Activated CD4-positive, alpha-beta T cell treated with anti-CD3 and anti-CD28 coated beads for 36 hours (primary cell): ENCODE measurements around the gene ERBB2. TPM values are rescaled to one million over a fixed set of nuclear protein-coding genes. Genes with fewer than 3 reads are reported as not detected.
"Not testable (repeated sequence)": the region's sequence is repeated elsewhere in the genome, so short reads cannot be mapped to it uniquely, and the experiment has no call there.

Source experiments
- ATAC-seq: fragments of 200-7000 bp; cut with Tn5 transposase; one replicate; pipeline ENCODE4 v1.10.0; 2021; ENCODE audit warnings: mild to moderate bottlenecking, moderate library complexity
- CTCF ChIA-PET: fragments of 350-600 bp; sonication (Branson Sonifier 250); formaldehyde crosslinking; loops from one replicate; lab custom pipeline; 2021; ENCODE audit warnings: antibody characterized with exemption; lab: Charles Lee
- POLR2A ChIA-PET: fragments of 350-600 bp; sonication (Branson Sonifier 250); formaldehyde crosslinking; loops from one replicate; lab custom pipeline; 2021; ENCODE audit warnings: antibody characterized with exemption, inconsistent platforms; lab: Charles Lee
- DNase-seq: peaks from one replicate; pipeline ENCODE4 v3.0.0-alpha.2; 2020
- H3K27ac Mint-ChIP-seq: one replicate; pipeline ENCODE4 v1.8.0; 2021; ENCODE audit warnings: mixed read lengths
- H3K27me3 Mint-ChIP-seq: one replicate; pipeline ENCODE4 v1.8.0; 2021; ENCODE audit warnings: mixed read lengths
- H3K36me3 Mint-ChIP-seq: one replicate; pipeline ENCODE4 v1.8.0; 2021; ENCODE audit warnings: low read depth, mixed read lengths
- H3K4me1 Mint-ChIP-seq: one replicate; pipeline ENCODE4 v1.8.0; 2021; ENCODE audit warnings: mixed read lengths
- H3K4me3 Mint-ChIP-seq: one replicate; pipeline ENCODE4 v1.8.0; 2021; ENCODE audit warnings: mild to moderate bottlenecking, moderate library complexity, mixed read lengths
- H3K9me3 Mint-ChIP-seq: one replicate; pipeline ENCODE4 v1.8.0; 2021; ENCODE audit warnings: low read depth, mixed read lengths
- intact Hi-C, 2 experiments: fragments of 100-400 bp; cut with DNase I in 1 of 2; cut with micrococcal nuclease in 1 of 2; formaldehyde crosslinking; loops; one replicate each; pipeline versions ENCODE4 v1.14.2 to v1.15.1; 2022 to 2024; cut with DNase I, micrococcal nuclease
- total RNA-seq, 2 experiments: library from RNA; stranded (reverse); gene quantifications; one replicate each; pipeline ENCODE4 v1.2.3, GENCODE V29; 2021

ERBB2 gene
- total RNA-seq, 2 experiments from 2014 or later, result 5.8 to 6.0 TPM

DNA sequence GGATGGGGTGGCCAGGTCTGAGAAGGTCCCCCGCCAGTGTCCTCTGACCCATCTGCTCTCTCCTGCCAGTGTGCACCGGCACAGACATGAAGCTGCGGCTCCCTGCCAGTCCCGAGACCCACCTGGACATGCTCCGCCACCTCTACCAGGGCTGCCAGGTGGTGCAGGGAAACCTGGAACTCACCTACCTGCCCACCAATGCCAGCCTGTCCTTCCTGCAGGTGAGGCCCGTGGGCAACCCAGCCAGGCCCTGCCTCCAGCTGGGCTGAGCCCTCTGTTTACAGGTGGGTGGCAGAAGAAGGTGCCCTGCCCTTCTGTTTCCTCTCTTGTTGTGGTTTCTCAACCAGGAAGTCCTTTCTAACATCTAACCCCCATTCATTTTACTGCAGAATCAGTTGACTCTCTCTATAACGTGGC, 7.1 kb downstream of the ERBB2 start:
- intact Hi-C loops, result no loop called here
- ATAC-seq (peak; percentile 58), DNase-seq (no peak)
- peak overlapping the region; percentile 56 for H3K27ac Mint-ChIP-seq
- POLR2A ChIA-PET, result no interaction called here
- H3K4me3 Mint-ChIP-seq, result no peak overlapping the region
- CTCF ChIA-PET, result no interaction called here
- H3K27me3 Mint-ChIP-seq, result no peaks in the 10 kb centered on the region
- no peaks in the 10 kb centered on the region for H3K36me3 Mint-ChIP-seq
- no peaks in the 10 kb centered on the region for H3K9me3 Mint-ChIP-seq
- peaks cover 10% of the 10 kb centered on the region for H3K4me1 Mint-ChIP-seq

DNA sequence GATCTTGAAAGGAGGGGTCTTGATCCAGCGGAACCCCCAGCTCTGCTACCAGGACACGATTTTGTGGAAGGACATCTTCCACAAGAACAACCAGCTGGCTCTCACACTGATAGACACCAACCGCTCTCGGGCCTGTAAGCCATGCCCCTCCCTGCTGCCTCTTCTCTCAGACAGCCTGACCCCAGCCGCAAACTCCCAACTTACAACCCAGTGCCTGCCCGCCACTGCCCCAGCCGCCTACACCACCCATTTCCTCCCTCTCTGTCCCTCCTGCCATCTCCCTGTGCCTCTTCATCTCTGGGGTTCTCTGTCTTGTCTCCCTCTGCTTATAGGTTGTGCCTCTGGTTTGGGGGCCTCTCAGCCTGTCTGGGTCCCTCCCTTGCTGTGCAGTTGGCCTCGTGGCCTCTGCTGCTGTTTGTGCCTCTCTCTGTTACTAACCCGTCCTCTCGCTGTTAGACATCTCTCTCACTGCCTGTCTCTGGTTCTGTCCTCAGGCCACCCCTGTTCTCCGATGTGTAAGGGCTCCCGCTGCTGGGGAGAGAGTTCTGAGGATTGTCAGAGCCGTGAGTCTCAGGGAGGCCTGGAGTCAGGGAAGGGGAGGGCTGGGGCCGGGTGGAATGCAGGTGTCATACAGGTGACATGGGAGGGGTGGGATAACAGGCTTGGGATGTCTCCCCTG, 9.6 kb downstream of the ERBB2 start:
- no peaks in the 10 kb centered on the region for H3K9me3 Mint-ChIP-seq
- peaks cover 10% of the 10 kb centered on the region for H3K4me1 Mint-ChIP-seq
- CTCF ChIA-PET, result no interaction called here
- H3K36me3 Mint-ChIP-seq, result no peaks in the 10 kb centered on the region
- no peak for ATAC-seq
- intact Hi-C loops, result no loop called here
- DNase-seq, result no peak
- no peaks in the 10 kb centered on the region for H3K27me3 Mint-ChIP-seq
- no peak overlapping the region for H3K4me3 Mint-ChIP-seq
- no peak overlapping the region for H3K27ac Mint-ChIP-seq
- POLR2A ChIA-PET, result no interaction called here

DNA sequence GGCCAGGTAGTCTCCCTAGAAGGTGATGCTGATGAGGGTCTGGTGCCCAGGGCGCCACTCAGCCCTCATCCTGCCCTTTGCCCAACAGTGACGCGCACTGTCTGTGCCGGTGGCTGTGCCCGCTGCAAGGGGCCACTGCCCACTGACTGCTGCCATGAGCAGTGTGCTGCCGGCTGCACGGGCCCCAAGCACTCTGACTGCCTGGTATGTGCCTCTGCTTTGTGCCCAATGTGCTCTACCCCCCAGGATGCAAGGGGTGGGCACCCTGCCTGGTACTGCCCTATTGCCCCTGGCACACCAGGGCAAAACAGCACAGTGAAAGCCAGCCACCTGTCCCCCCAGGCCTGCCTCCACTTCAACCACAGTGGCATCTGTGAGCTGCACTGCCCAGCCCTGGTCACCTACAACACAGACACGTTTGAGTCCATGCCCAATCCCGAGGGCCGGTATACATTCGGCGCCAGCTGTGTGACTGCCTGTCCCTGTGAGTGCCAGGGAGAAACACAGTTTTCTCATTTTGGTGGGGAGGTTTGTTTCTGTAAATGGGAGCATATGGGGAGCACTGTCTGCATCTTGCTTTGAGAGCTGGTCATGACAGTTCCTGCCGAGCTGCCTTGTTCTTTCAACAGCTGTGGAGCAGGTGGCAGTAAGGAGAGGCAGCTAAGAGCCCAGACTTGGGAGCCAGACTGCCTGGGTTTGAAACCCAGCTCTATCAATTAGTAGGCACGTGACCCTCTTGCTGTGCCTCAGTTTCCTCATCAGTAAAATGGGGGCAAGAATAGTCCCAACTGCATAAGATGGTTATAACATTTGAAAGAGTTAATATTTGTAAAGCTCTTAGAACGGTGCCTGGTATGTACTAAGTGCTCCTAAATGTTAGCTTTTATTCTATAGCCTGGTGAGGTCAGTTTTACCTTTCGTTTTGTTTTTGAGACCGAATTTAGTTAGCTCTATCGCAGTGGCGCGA, 10.4 kb downstream of the ERBB2 start:
- no peaks in the 10 kb centered on the region for H3K36me3 Mint-ChIP-seq
- POLR2A ChIA-PET, result interaction anchor here (0.8 kb wide), 1 partner anchor 10 kb away, joined by 5 read pairs; no protein-coding TSS in a partner anchor
- ATAC-seq (no peak), DNase-seq (no peak)
- H3K4me1 Mint-ChIP-seq, result peaks cover 10% of the 10 kb centered on the region
- H3K27me3 Mint-ChIP-seq, result no peaks in the 10 kb centered on the region
- no peaks in the 10 kb centered on the region for H3K9me3 Mint-ChIP-seq
- CTCF ChIA-PET, result interaction anchor here (0.9 to 1.7 kb wide), 4 partner anchors 10 to 89 kb away, joined by 3 to 5 read pairs (median 3); no protein-coding TSS in a partner anchor
- intact Hi-C loops, result no loop called here
- H3K4me3 Mint-ChIP-seq, result no peak overlapping the region
- H3K27ac Mint-ChIP-seq, result no peak overlapping the region

DNA sequence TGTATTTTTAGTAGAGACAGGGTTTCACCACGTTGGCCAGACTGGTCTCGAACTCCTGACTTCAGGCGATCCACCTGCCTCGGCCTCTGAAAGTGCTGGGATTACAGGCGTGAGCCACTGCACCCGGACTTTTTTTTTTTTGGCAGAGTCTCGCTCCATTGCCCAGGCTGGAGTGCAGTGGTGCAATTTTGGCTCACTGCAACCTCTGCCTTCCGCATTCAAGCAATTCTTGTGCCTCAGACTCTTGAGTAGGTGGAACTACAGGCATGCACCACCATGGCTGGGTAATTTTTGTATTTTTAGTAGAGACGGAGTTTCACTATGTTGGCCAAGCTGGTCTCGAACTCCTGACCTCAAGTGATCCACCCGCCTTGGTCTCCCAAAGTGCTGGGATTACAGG, 11.2 kb downstream of the ERBB2 start:
- not testable (repeated sequence) for ATAC-seq, H3K36me3 Mint-ChIP-seq
- POLR2A ChIA-PET, result interaction anchor here (0.8 kb wide), 1 partner anchor 9 kb away, joined by 5 read pairs; no protein-coding TSS in a partner anchor

DNA sequence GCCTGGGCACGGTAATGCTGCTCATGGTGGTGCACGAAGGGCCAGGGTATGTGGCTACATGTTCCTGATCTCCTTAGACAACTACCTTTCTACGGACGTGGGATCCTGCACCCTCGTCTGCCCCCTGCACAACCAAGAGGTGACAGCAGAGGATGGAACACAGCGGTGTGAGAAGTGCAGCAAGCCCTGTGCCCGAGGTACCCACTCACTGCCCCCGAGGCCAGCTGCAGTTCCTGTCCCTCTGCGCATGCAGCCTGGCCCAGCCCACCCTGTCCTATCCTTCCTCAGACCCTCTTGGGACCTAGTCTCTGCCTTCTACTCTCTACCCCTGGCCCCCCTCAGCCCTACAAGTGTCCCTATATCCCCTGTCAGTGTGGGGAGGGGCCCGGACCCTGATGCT, 12.0 kb downstream of the ERBB2 start:
- ATAC-seq (no peak), DNase-seq (no peak)
- Mint-ChIP-seq H3K4me3 (no peak overlapping the region), H3K27me3 (no peaks in the 10 kb centered on the region), H3K4me1 (peaks cover 8% of the 10 kb centered on the region), H3K27ac (no peak overlapping the region), H3K9me3 (no peaks in the 10 kb centered on the region), H3K36me3 (no peaks in the 10 kb centered on the region)
- ChIA-PET POLR2A (no interaction called here), CTCF (interaction anchor here (1.7 kb wide), 1 partner anchor 87 kb away, joined by 3 read pairs; no protein-coding TSS in a partner anchor)
- intact Hi-C loops, result no loop called here

More for the DNA sequence above, 11.2 kb downstream of the ERBB2 start:
- peaks cover 10% of the 10 kb centered on the region for H3K4me1 Mint-ChIP-seq
- H3K4me3 Mint-ChIP-seq, intact Hi-C loops, H3K27ac Mint-ChIP-seq, H3K27me3 Mint-ChIP-seq, DNase-seq, H3K9me3 Mint-ChIP-seq: not testable (repeated sequence)
- CTCF ChIA-PET, result interaction anchor here (0.9 to 1.7 kb wide), 4 partner anchors 10 to 89 kb away, joined by 3 to 5 read pairs (median 3); no protein-coding TSS in a partner anchor

DNA sequence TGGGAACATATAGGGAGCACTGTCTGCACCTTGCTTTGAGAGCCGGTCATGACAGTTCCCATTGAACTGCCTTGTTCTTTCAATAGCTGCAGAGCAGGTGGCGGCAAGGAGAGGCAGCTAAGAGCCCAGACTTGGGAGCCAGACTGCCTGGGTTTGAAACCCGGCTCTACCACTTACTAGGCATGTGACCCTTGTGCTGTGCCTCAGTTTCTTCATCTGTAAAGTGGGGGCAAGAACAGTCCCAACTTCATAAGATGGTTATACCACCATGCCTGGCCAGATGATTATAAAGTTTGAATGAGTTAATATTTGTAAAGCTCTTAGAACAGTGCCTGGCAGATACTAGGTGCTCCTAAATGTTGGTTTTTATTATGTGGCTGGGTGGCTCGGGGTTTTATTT, 14.4 kb downstream of the ERBB2 start:
- intact Hi-C loops, result no loop called here
- no peaks in the 10 kb centered on the region for H3K9me3 Mint-ChIP-seq
- no peak overlapping the region for H3K27ac Mint-ChIP-seq
- H3K4me1 Mint-ChIP-seq, result no peaks in the 10 kb centered on the region
- H3K27me3 Mint-ChIP-seq, result no peaks in the 10 kb centered on the region
- H3K4me3 Mint-ChIP-seq, result no peak overlapping the region
- ATAC-seq (no peak), DNase-seq (no peak)
- ChIA-PET CTCF (interaction anchor here (0.6 kb wide), 1 partner anchor 244 kb away, joined by 4 read pairs; no protein-coding TSS in a partner anchor), POLR2A (interaction anchor here (0.6 kb wide), 1 partner anchor 391 kb away, joined by 3 read pairs; no protein-coding TSS in a partner anchor)
- H3K36me3 Mint-ChIP-seq, result no peaks in the 10 kb centered on the region

DNA sequence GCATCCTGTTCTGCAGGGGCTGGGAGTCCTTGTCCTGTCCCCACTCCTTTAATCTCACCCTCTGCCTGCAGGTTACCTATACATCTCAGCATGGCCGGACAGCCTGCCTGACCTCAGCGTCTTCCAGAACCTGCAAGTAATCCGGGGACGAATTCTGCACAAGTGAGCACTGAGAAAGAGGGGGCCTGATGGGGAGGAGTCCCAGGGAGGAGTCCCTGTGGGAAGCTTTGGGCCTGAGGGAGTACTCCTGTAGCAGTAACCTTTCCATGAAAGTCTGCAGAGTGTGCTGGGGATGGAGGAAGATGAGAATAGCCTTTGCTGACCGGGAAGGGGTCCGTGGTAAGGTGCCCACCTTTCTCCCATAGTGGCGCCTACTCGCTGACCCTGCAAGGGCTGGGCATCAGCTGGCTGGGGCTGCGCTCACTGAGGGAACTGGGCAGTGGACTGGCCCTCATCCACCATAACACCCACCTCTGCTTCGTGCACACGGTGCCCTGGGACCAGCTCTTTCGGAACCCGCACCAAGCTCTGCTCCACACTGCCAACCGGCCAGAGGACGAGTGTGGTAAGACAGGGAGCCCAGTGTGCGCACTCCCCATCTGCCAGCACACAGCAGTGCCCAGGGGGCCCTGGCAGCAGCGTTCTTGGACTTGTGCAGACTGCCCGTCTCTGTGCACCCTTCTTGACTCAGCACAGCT, 15.7 kb downstream of the ERBB2 start:
- no peak overlapping the region for H3K27ac Mint-ChIP-seq
- H3K4me3 Mint-ChIP-seq, result no peak overlapping the region
- H3K36me3 Mint-ChIP-seq, result no peaks in the 10 kb centered on the region
- intact Hi-C loops, result no loop called here
- ATAC-seq (no peak), DNase-seq (no peak)
- H3K27me3 Mint-ChIP-seq, result no peaks in the 10 kb centered on the region
- POLR2A ChIA-PET, result no interaction called here
- no peaks in the 10 kb centered on the region for H3K4me1 Mint-ChIP-seq
- no peaks in the 10 kb centered on the region for H3K9me3 Mint-ChIP-seq
- CTCF ChIA-PET, result interaction anchor here (0.6 to 0.8 kb wide), 2 partner anchors 150 to 230 kb away, joined by 3 read pairs; no protein-coding TSS in a partner anchor

DNA sequence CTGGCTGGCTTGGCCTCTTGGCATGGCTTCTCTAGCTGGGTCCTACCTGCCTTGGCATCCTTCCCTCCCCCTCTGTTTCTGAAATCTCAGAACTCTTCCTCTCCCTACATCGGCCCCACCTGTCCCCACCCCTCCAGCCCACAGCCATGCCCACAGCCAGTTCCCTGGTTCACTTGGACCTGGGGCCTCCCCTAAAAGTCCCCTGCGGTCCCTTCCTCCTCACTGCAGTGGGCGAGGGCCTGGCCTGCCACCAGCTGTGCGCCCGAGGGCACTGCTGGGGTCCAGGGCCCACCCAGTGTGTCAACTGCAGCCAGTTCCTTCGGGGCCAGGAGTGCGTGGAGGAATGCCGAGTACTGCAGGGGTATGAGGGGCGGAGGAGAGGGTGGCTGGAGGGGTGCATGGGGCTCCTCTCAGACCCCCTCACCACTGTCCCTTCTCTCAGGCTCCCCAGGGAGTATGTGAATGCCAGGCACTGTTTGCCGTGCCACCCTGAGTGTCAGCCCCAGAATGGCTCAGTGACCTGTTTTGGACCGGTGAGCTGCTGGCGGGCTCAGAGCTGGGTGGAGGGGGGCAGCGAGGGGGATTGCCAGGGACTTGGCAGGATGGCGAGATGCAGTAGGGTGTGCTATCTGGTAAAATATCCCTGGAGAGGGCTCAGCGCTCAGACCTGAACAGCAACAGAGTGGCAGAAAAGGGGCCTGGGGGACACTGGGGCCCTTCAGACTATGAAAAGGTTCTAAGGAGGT, 16.4 kb downstream of the ERBB2 start:
- H3K4me1 Mint-ChIP-seq, result no peaks in the 10 kb centered on the region
- ATAC-seq, result no peak
- DNase-seq, result no peak
- H3K27me3 Mint-ChIP-seq, result no peaks in the 10 kb centered on the region
- no peak overlapping the region for H3K4me3 Mint-ChIP-seq
- no peak overlapping the region for H3K27ac Mint-ChIP-seq
- no peaks in the 10 kb centered on the region for H3K36me3 Mint-ChIP-seq
- intact Hi-C loops, result no loop called here
- ChIA-PET POLR2A (no interaction called here), CTCF (interaction anchor here (0.6 to 1.0 kb wide), 3 partner anchors 95 to 229 kb away, joined by 3 to 8 read pairs (median 3); no protein-coding TSS in a partner anchor)
- no peaks in the 10 kb centered on the region for H3K9me3 Mint-ChIP-seq

DNA sequence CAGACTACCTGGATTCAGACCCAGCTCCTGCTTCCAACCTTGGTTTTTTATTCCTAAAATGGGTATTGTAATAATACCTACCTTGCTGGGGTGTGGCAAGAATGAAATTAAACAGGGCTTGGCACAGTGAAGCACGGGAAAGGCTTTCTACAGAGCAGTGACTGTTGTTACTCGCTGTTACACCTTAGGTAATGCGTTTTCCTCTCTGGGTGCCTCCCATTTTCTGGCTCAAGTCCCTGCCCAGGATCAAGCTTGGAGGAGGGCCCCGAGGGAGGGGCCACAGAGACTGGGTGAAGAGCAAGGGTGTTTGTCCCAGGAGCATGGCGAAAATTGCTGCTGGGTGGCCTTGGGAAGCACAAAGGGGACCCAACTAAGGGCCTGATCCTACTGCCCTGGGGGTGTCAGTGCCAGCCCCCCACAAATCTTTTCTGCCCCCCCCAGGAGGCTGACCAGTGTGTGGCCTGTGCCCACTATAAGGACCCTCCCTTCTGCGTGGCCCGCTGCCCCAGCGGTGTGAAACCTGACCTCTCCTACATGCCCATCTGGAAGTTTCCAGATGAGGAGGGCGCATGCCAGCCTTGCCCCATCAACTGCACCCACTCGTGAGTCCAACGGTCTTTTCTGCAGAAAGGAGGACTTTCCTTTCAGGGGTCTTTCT, 17.1 kb downstream of the ERBB2 start:
- POLR2A ChIA-PET, result no interaction called here
- ATAC-seq, result no peak
- no peak for DNase-seq
- intact Hi-C loops, result no loop called here
- Mint-ChIP-seq H3K27me3 (no peaks in the 10 kb centered on the region), H3K4me3 (no peak overlapping the region), H3K4me1 (no peaks in the 10 kb centered on the region), H3K36me3 (no peaks in the 10 kb centered on the region), H3K9me3 (no peaks in the 10 kb centered on the region), H3K27ac (no peak overlapping the region)
- CTCF ChIA-PET, result interaction anchor here (1.0 kb wide), 1 partner anchor 95 kb away, joined by 8 read pairs; no protein-coding TSS in a partner anchor

DNA sequence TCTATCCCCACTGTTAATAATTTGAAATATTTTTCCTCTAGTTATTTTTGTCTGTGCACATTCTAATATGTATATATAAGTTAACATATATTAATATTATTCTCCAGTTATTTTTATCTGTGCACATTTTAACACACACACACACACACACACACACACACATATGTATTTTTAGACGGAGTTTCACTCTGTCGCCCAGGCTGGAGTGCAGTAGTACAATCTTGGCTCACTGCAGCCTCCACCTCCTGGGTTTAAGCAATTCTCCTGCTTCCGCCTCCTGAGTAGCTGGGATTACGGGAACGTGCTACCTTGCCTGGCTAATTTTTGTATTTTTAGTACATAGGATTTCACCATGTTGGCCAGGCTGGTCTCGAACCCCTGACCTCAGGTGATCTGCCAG, 17.8 kb downstream of the ERBB2 start:
- DNase-seq (no peak), ATAC-seq (no peak)
- Mint-ChIP-seq H3K9me3 (no peaks in the 10 kb centered on the region), H3K27ac (no peak overlapping the region), H3K27me3 (no peaks in the 10 kb centered on the region), H3K4me3 (no peak overlapping the region), H3K4me1 (no peaks in the 10 kb centered on the region), H3K36me3 (no peaks in the 10 kb centered on the region)
- CTCF ChIA-PET, result no interaction called here
- POLR2A ChIA-PET, result no interaction called here
- intact Hi-C loops, result no loop called here
